Measurements from ENCODE around the gene LCN10.
"Not testable (repeated sequence)": the region's sequence is repeated elsewhere in the genome, so short reads cannot be mapped to it uniquely, and the experiment has no call there.

The LCN10 gene

DNA sequence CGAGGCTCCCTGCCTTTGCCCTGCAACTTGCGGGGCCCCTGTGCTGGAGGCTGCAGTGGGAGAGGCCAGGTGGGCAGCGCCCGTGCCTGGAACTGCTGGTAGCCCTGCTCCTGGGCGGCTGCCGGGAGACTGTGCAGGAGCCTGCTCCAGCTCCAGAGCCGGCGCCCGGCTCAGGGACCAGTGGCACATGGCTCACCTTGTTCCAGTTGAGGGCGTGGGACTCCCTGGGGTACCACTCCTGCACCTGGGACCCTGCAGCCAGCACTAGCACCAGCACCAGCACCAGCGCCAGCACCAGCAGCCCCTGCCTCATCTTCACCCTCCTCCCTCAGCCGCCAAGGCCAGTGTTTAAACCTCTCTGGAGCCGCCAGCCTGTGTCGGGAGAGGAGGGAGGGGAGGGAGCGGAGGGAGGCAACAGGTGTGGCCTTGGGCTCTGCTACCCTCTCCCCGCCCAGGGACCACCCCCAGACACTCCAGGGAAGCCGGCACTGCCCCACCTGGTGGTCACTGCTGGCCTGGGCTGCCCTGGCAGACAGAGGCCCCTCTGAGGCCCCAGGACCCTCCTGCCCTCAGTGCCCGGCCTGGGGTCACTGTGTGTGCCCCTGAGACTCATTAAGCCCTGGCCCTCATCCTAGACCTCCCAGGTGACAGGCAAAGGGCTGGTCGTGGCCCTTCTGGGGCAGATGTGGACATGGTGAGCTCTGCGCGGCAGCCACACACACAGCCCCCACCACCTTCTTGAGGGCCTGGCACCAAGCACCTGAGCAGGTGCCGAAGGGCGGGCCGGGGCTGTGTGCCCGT, at the start of gene LCN10:
Gene LCN10, minus strand, starts transcription at position 350 of the 801 bp plus-strand sequence. Its CDS starts 37 bp downstream, at position 313.
- peak; percentile 39 for DNase-seq

- DNase-seq: peak; percentile 70
Measured at GRCh38 chr9:136791516-136792276, 49.0 kb upstream of the LCN10 start.

DNA sequence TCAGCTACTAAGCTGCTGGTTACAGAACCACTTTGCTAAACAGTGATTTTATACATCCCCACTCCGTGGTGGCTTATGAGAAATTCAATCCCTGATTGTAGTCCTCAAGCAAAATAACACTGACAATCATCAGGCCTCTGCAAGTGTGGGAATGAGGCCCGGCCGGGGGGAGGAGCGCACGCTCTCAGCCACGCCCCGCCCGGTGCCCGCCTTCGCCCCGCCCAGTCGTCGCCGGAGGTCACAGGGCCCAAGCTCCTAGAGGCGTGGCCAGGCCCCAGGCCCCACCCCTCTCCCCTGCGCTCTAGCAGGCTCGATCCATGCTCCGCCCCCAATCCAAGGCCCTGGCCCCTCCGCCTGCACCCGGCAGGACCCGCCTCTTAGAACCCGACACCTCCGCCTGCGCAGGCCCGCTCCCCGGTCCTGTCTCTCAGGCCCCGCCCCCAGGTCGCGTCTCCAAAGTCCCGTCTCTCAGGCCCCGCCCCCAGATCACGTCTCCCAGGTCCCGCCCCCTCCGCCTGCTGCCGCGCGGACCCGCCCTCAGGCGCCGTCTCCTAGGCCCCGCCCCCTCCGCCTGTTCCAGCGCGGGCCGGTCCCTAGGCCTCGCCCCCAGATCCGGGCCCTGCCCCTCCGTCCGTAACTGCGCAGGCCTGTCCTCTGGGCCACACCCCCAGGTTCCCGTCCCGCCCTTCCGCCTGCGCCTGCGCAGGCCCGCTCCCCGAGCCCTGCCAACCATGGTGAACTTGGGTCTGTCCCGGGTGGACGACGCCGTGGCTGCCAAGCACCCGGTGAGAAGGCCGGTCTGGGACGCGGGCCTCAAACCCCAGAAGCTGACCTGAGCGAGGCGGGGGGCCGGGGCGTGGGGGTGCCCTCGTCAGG, 48.1 kb upstream of the LCN10 start, which contains the start of gene TMEM141:
Gene TMEM141, plus strand, starts transcription at position 705 of the 876 bp plus-strand sequence. Its CDS starts 27 bp downstream, at position 732.
- DNase-seq: peak; percentile 100

DNA sequence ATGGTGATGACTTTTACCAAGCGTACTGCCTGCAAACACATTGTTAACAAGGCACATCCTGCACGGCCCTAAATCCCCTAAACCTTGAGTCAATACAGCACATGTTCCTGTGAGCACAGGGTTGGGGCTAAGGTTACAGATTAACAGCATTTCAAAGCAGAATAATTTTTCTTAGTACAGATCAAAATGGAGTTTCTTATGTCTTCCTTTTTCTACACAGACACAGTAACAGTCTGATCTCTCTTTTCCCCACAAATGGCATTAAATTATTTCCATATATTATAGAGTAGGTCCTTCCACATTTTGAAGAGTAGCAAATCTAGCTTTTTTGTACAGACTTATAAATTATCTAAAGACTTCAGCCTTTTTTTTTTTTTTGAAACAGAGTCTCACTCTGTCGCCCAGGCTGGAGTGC, 46.8 kb upstream of the LCN10 start:
- no peak for DNase-seq

GRCh38 chr9:136788644-136789522, 46.1 kb upstream of the LCN10 start:
- not testable (repeated sequence) for DNase-seq

GRCh38 chr9:136787690-136788400, 45.1 kb upstream of the LCN10 start:
- peak; percentile 78 for DNase-seq

DNA sequence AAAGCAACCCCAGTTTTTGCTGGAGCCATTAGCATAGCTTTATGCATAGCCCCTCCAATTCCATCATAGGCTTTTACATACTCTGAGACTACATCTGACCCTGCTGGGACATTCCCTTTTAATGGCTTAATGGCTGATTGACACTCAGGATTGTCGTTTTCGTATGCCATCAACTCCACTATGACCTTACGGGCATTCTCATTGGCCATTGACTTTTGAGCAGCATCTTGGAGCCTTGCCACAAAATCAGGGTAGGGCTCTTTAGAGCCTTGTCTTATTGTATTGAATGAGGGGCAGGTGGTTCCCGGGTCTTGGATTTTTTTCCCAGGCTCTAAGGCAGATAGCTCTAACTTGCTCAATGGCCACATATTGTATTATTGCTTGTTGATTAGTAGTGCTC, 44.2 kb upstream of the LCN10 start:
- not testable (repeated sequence) for DNase-seq

DNA sequence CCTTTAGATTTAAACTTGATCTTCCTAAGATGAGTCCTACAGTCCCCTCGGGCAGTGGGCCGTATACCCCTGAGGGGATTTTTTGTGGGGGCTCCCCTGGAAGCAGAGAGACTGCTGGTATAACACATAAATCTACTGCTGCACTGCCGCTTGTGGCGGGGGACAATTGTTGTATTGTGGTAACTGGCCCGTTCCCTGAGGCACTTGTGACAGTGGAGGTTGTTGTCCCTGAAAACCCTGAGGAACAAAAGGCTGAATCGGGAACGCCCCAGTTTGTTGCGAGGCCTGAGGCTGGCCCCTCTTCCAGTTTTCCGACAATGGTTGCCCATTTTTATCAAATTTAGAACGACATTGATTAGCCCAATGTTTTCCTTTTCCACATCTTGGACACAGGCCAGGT, 43.7 kb upstream of the LCN10 start:
- no peak for DNase-seq

DNA sequence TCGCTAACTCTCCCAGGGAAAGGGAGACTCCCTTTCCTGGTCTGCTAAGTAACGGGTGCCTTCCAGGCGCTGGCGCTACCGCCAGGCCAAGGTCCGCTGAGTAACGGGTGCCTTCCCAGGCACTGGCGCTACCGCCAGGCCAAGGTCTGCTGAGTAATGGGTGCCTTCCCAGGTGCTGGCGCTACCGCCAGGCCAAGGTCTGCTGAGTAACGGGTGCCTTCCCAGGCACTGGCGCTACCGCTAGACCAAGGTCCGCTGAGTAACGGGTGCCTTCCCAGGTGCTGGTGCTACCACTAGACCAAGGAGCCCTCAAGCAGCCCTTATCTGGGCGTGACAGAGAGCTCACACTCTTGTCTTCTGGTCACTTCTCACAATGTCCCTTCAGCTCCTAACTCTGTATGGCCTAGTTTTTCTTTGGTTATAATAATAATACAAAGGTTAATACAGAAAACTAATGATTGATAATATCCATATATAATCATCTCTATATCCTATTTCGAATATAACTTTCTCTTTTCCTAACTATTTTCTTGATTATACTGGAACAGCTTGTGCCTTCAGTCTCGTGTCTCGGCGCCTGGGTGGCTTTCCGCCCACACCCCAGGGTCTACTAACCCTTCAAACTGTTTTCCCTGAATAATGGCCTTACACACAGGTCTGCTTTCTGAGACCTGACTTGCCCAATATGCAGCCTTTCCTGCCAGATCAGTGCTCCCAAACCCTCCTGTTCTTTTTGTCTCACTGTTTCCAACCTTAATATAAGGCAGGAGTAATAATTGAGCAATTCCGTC, 43.0 kb upstream of the LCN10 start:
- not testable (repeated sequence) for DNase-seq

DNA sequence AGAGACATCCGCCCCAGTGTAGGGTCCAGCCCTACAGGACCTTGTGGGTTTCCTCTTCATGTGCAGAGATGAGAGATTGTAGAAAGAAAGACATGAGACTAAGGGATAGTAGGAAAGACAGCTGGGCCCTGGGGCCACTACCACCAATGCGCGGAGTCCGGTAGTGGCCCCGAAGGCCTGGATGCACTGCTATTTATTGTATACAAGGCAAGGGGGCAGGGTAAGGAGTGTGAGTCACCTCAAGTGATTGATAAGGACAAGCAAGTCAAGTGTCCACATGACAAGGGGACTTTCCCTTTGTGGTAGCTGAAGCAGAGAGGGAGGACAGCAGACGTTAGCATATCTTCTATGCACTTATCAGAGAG, 42.2 kb upstream of the LCN10 start:
- no peak for DNase-seq

DNA sequence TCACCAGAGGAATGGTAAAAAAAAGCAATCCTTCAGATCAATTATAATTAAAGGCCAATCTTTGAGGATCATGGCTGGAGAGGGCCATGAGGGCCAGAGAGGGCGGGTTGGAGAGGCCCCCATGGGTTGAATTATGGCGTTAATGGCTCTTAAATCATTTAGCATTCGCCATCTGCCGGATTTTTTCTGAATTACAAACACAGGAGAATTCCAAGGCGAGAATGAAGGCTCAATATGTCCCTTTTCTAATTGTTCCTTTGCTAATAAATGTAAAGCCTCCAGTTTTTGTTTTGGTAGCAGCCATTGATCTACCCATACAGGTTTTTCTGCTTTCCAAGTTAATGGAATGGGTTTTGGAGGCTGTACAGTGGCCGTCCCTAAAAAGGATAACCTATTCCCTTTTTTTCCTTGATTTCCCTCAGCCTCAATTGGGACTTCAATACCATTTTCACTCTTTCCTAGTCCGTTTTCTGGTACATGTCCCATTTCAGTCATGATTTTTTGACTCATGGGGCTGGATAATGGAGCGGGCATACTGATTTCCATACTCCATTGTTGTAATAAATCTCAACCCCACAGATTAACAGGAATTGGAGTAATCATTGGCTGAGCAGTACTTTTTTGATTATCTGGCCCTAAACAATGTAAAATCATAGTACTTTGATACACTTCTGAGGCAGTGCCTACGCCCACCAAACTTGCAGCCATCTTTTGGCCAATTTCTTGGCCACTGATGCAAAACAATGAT, 41.7 kb upstream of the LCN10 start:
- no peak for DNase-seq

DNA sequence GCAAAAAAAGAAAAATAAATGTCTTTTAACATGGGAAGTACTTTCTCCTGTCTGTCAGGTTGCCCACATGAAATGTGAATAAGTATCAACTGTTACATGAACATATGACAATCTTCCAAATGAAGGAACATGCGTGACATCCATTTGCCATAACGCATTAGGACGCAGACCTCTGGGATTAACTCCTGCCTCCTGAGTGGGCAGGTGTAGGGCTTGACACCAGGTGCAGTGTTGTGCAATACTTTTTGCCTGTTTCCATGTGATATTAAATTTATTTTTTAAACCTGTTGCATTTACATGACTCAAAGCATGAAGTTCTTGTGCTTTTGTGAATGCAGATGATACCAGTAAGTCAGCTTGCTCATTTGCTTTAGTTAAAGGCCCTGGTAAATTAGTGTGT, 39.7 kb upstream of the LCN10 start:
- DNase-seq: no peak

DNA sequence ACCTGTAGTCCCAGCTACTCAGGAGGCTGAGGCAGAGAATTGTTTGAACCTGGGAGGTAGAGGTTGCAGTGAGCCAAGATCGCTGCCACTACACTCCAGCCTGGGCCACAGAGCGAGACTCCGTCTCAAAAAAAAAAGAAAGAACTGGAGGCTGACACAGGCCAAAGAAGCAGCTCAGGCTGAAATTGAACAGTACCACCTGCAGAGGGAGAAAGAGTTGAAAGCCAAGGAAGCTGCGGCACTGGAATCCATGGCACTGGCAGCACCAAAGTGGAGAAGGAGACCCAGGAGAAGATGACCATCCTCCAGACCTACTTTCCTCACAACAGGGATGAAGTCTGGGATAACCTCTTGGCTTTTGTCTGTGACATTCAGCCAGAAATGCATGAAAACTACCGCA, 37.1 kb upstream of the LCN10 start:
- no peak for DNase-seq

DNA sequence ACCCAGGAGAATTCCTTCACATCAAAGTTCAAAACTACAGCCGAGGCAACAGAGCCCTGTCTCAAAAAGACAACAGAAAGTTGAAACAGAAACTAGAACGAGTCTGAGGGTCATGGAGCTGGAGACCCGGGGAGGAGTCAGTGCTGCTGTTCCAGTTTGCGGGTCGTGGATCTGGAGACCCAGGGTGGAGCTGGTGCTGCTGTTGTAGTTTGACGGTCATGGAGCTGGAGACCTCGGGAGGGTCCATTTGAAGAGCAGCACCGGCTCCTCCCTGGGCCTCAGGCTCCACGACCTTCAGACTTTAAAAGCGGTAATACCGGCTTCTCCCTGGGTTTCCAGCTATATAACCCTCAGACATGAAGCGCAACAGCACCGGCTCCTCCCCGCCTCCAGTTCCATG, 34.6 kb upstream of the LCN10 start:
- DNase-seq: no peak

- DNase-seq: no peak
Measured at GRCh38 chr9:136776947-136777346, 34.2 kb upstream of the LCN10 start.

DNA sequence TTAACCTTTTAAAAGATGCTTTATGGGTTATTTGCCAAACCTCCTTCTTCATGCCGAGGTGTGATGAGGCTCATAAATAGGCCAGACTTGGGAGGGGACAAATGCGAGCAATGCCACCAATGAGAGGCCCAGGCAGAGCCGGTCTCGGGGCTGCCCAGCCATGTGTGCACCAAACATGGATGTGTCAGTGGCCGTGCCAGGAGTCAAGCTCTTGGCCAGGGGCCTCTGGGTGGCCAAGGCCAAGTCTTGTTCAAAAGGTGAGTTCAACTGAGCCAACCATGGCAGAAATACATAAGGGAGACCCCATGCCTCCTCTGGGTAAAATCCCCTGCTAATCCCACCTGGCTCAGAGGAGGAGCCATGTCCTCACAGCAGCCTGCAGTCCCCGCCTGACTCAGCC, 32.5 kb upstream of the LCN10 start:
- no peak for DNase-seq

DNA sequence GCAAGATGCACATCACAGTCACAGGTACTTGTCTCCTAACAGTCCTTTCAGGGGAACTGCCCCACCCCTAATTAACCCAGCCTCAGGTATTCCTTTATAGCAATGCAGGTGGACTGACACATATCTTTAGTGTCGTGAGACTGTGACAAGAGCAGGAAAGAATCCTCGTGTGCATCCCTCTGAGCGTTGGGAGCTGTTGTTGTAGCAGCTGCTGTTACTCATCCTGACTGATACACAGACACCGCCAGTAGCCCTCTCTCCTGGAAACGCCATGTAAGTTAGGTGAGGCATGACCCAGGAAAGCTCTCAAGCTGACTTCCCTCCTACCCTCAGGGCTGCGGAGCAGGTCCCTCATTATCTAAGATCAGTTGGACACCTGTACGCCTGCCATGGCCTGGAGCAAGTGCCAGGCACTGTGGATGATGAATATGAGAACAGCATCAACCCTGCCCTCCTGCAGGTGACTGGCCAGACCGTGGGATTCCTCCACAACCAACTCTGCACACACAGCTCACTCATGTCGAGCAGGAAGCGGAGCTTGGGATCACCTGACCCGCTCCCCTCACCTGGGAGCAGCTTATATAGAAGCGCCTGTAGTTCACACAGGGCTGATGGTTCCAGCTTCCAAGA, 31.8 kb upstream of the LCN10 start:
- DNase-seq: no peak

GRCh38 chr9:136773386-136774044, 30.8 kb upstream of the LCN10 start:
- DNase-seq: no peak

All from femur (tissue), 1 donor.